PC-9 (cell line): ENCODE data around the gene CLPTM1L. TPM values are rescaled to one million over a fixed set of nuclear protein-coding genes. Genes with fewer than 3 reads are reported as not detected.
"Not testable (repeated sequence)": the region's sequence is repeated elsewhere in the genome, so short reads cannot be mapped to it uniquely, and the experiment has no call there.

Source experiments
- BruUV-seq: library from RNA; stranded (reverse); fragments of 400-500 nt; replicated peaks from 2 replicates; lab custom pipeline; 2021; lab: Mats Ljungman, UMichigan
- CTCF ChIA-PET: fragments of 300-600 bp; sonication (Branson Sonifier 250); formaldehyde crosslinking; loops from one replicate; lab custom pipeline; 2022; ENCODE audit warnings: antibody characterized with exemption; lab: Charles Lee
- POLR2A ChIA-PET: fragments of 300-600 bp; sonication (Branson Sonifier 250); formaldehyde crosslinking; loops from one replicate; lab custom pipeline; 2022; ENCODE audit warnings: antibody characterized with exemption; ENCODE audit not compliant: unreplicated experiment; lab: Charles Lee
- DNase-seq, 2 experiments: peaks; one replicate each; pipeline versions ENCODE4 v3.0.0 to v3.0.0-alpha.2; 2015 to 2022; ENCODE audit warnings: mixed read lengths in 1 of 2
- H2AFZ ChIP-seq: fragments of 200-600 bp; sonication (generic); 2 replicates; pipeline ENCODE4 v1.8.1; 2017; ENCODE audit warnings: antibody characterized with exemption
- H3F3A ChIP-seq: fragments of 200-600 bp; sonication (generic); 2 replicates; pipeline ENCODE4 v1.8.1; 2017; ENCODE audit warnings: antibody characterized with exemption, mild to moderate bottlenecking, low read depth; ENCODE audit not compliant: insufficient read depth
- H3K27ac ChIP-seq: fragments of 200-600 bp; sonication (generic); 2 replicates; pipeline ENCODE4 v1.6.1; 2016; ENCODE audit warnings: mixed run types
- H3K27me3 ChIP-seq: fragments of 200-600 bp; sonication (generic); 2 replicates; pipeline ENCODE4 v1.6.1; 2016; ENCODE audit warnings: low read depth, mixed run types; ENCODE audit not compliant: insufficient read depth
- H3K36me3 ChIP-seq: fragments of 200-600 bp; sonication (generic); 2 replicates; pipeline ENCODE4 v1.6.1; 2016; ENCODE audit warnings: low read depth, mixed run types
- H3K4me1 ChIP-seq: fragments of 200-600 bp; sonication (generic); replicated peaks from 2 replicates; pipeline ENCODE4 v1.6.1; 2016; ENCODE audit warnings: mixed run types; ENCODE audit not compliant: insufficient read depth
- H3K4me2 ChIP-seq: fragments of 200-600 bp; sonication (generic); 2 replicates; pipeline ENCODE4 v1.6.1; 2017; ENCODE audit warnings: mixed run types
- H3K4me3 ChIP-seq: fragments of 200-600 bp; sonication (generic); 2 replicates; pipeline ENCODE4 v1.6.1; 2016; ENCODE audit warnings: mixed run types
- H3K79me2 ChIP-seq: fragments of 200-600 bp; sonication (generic); 2 replicates; pipeline ENCODE4 v1.6.1; 2017; ENCODE audit warnings: low read depth, mixed run types
- H3K9me2 ChIP-seq: fragments of 200-600 bp; sonication (generic); 2 replicates; pipeline ENCODE4 v1.8.1; 2017; ENCODE audit warnings: mild to moderate bottlenecking; ENCODE audit not compliant: insufficient read depth
- H3K9me3 ChIP-seq: fragments of 200-600 bp; sonication (generic); 2 replicates; pipeline ENCODE4 v1.8.1; 2016; ENCODE audit warnings: low read depth; ENCODE audit not compliant: insufficient read depth
- H4K20me1 ChIP-seq: fragments of 200-600 bp; sonication (generic); 2 replicates; pipeline ENCODE4 v1.8.1; 2017; ENCODE audit not compliant: insufficient read depth
- EZH2 ChIP-seq: fragments of 200-600 bp; sonication (generic); IDR thresholded peaks from 2 replicates; pipeline ENCODE4 v1.8.0; 2017; ENCODE audit warnings: antibody characterized with exemption, low read depth
- intact Hi-C: fragments of 100-400 bp; cut with micrococcal nuclease; formaldehyde crosslinking; loops from one replicate; pipeline ENCODE4 v1.10.0; 2022; ENCODE audit not compliant: unreplicated experiment
- total RNA-seq: library from RNA; stranded (reverse); gene quantifications from 2 replicates; pipeline ENCODE4 v1.2.3, GENCODE V29; 2021
- TF ChIP-seq, protein P1 (sequence below): fragments of 200-600 bp; sonication (generic); conservative IDR thresholded peaks from 2 replicates; pipeline ENCODE4 v1.6.1; 2017; ENCODE audit warnings: mixed run types, antibody characterized with exemption, mild to moderate bottlenecking, moderate library complexity

CLPTM1L gene
- total RNA-seq, 1 experiment from 2014 or later = 260 TPM

DNA sequence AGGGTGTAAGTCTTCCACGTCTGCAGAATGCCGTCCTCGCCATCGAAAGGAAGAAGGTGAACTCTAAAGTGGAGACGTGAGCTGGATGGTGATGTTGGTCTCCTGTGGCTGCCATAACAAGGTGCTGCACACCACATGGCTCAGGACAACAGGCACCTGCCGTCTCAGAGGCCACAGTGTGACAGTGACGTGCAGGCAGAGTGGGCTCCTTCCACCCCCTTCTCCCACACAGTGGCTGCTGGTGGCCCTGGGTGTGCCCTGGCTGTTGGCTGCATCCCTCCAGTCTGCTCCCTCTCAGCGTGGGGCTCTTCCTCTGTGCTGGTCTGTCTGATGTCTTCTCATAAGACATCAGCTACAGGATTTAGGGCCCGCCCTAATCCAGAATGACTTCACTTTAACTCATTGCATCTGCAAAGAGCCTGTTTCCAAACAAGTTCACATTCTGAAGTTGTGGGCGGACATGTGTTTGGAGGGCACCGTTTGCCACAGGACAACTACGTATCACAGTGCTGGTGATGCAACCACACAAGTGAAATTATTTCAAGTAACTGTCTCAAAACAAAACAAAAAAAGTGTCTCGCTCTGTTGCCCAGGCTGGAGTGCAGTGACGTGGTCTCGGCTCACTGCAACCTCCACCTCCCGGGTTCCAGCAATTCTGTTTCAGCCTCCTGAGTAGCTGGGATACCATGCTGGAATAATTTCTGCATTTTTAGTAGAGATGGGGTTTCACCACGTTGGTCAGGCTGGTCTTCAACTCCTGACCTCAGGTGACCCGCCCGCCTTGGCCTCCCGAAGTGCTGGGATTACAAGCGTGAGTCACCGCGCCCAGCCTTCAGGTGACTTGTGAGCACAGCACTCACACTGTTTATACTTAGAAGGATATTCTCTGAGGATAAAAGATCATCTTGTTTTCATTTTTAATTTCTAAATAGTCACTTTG is 31.2 kb upstream of the CLPTM1L start:
- CTCF ChIA-PET = no interaction called here
- Histone ChIP-seq H3K4me3 (no peak overlapping the region), H3K9me3 (no peaks in the 10 kb centered on the region), H3K79me2 (no peaks in the 10 kb centered on the region), H4K20me1 (no peaks in the 10 kb centered on the region), H3K27ac (no peak overlapping the region), H3K4me1 (peaks cover 6% of the 10 kb centered on the region), H3K9me2 (no peaks in the 10 kb centered on the region), H2AFZ (no peak overlapping the region), H3F3A (no peaks in the 10 kb centered on the region), H3K36me3 (no peaks in the 10 kb centered on the region), H3K4me2 (no peak overlapping the region), H3K27me3 (peaks cover 87% of the 10 kb centered on the region)
- TF ChIP-seq, protein P1, sequence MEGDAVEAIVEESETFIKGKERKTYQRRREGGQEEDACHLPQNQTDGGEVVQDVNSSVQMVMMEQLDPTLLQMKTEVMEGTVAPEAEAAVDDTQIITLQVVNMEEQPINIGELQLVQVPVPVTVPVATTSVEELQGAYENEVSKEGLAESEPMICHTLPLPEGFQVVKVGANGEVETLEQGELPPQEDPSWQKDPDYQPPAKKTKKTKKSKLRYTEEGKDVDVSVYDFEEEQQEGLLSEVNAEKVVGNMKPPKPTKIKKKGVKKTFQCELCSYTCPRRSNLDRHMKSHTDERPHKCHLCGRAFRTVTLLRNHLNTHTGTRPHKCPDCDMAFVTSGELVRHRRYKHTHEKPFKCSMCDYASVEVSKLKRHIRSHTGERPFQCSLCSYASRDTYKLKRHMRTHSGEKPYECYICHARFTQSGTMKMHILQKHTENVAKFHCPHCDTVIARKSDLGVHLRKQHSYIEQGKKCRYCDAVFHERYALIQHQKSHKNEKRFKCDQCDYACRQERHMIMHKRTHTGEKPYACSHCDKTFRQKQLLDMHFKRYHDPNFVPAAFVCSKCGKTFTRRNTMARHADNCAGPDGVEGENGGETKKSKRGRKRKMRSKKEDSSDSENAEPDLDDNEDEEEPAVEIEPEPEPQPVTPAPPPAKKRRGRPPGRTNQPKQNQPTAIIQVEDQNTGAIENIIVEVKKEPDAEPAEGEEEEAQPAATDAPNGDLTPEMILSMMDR = no peak
- TF ChIP-seq EZH2 = no peak
- no TSS peak for BruUV-seq
- POLR2A ChIA-PET = no interaction called here
- peak; percentile 64 to 75 for DNase-seq
- intact Hi-C loops = no loop called here

- no peak for DNase-seq
- CTCF ChIA-PET = no interaction called here
- H2AFZ ChIP-seq = no peak overlapping the region
- H3F3A ChIP-seq = no peaks in the 10 kb centered on the region
- no peak overlapping the region for H3K4me3 ChIP-seq
- POLR2A ChIA-PET = no interaction called here
- intact Hi-C loops = no loop called here
- H3K27ac ChIP-seq = no peak overlapping the region
- BruUV-seq = no TSS peak
- H3K79me2 ChIP-seq = no peaks in the 10 kb centered on the region
- no peaks in the 10 kb centered on the region for H3K9me3 ChIP-seq
- peaks cover 96% of the 10 kb centered on the region for H3K27me3 ChIP-seq
- H3K9me2 ChIP-seq = no peaks in the 10 kb centered on the region
- H3K4me1 ChIP-seq = peaks cover 6% of the 10 kb centered on the region
- no peaks in the 10 kb centered on the region for H4K20me1 ChIP-seq
- no peaks in the 10 kb centered on the region for H3K36me3 ChIP-seq
- no peak overlapping the region for H3K4me2 ChIP-seq
- TF ChIP-seq EZH2 = no peak
- TF ChIP-seq, protein P1 = no peak
Observed at GRCh38 chr5:1374679-1375055, 29.8 kb upstream of the CLPTM1L start.

- Histone ChIP-seq H3K4me1 (peaks cover 6% of the 10 kb centered on the region), H3K9me2 (no peaks in the 10 kb centered on the region), H4K20me1 (no peaks in the 10 kb centered on the region), H3K27me3 (peaks cover 96% of the 10 kb centered on the region), H3K4me3 (no peak overlapping the region), H3K9me3 (no peaks in the 10 kb centered on the region), H3K79me2 (no peaks in the 10 kb centered on the region), H3K27ac (no peak overlapping the region), H3K4me2 (no peak overlapping the region), H3K36me3 (no peaks in the 10 kb centered on the region), H3F3A (no peaks in the 10 kb centered on the region), H2AFZ (no peak overlapping the region)
- DNase-seq = no peak
- ChIA-PET POLR2A (no interaction called here), CTCF (no interaction called here)
- TF ChIP-seq, protein P1 = no peak
- no peak for TF ChIP-seq EZH2
- intact Hi-C loops = no loop called here
- BruUV-seq = no TSS peak
Observed at GRCh38 chr5:1374030-1374678, 29.3 kb upstream of the CLPTM1L start.

DNA sequence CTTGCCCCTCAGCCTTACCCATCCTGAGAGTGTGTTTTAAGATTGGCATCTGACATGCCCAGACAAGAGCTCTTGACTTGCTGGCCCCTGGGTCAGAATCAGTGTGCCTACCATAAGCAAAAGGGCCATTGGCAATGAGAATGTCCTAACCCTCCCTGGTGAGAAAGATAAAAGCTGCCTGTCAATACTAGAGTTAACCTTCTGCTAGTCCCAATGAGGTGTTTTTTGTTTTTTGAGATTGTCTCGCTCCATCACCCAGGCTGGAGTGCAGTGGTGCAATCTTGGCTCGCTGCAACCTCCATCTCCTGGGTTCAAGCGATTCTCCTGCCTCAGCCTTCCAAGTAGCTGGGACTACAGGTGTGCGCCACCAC is 27.1 kb upstream of the CLPTM1L start:
- H2AFZ ChIP-seq, H3K4me3 ChIP-seq, CTCF ChIA-PET, H4K20me1 ChIP-seq, H3K4me2 ChIP-seq, H3K9me2 ChIP-seq, H3F3A ChIP-seq, H3K9me3 ChIP-seq, BruUV-seq, H3K79me2 ChIP-seq, H3K36me3 ChIP-seq, intact Hi-C loops, H3K27ac ChIP-seq, DNase-seq, H3K4me1 ChIP-seq, POLR2A ChIA-PET: not testable (repeated sequence)
- H3K27me3 ChIP-seq = peaks cover 96% of the 10 kb centered on the region
